Measurements from ENCODE around the gene TMEM151B. TPM values are rescaled to one million over a fixed set of nuclear protein-coding genes. Genes with fewer than 3 reads are reported as not detected.
"Not testable (repeated sequence)": the region's sequence is repeated elsewhere in the genome, so short reads cannot be mapped to it uniquely, and the experiment has no call there.

Gene TMEM151B
- total RNA-seq, result under 0.01 TPM

DNA sequence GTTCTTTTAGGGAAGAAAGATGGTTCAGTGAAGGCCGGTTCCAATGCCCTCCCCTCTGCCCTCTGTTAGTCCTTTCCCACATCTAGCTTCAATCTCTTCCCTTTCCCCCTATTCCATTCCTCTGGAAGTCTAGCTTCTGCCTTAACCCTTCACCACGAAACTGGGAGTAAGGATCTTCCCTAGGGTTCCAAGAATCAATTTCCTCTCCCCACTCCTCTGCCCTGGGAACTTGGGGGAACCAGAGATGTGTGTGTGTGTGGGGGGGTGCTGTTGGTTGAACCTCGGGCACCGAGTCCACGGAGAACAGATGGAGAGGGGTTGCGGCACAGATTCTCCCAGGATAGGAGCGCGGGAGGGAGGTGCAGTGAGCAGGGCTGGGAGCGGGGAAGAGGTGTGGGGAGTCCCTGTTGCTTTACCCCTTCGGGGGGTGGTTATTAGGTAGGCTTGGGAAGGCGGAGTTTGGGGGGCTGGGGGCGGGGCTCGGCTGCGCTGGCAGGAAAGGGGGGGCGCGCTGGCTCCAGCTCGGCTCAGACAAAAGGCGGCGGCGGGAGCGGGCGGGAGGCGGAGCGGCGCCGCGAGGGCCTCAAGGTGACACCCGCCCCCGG lies at the start of gene TMEM151B:
Gene TMEM151B, plus strand, starts transcription at position 530 of the 605 bp plus-strand sequence. CDS start 293 bp downstream, outside the sequence.
- no peak for DNase-seq (ENCODE audit: low read depth in 2 of 3, low spot score in 2 of 3)

GRCh38 chr6:44220913-44221290 lies 49.3 kb upstream of the TMEM151B start:
- DNase-seq (ENCODE audit: low read depth in 2 of 3, low spot score in 2 of 3), result no peak

- DNase-seq (ENCODE audit: low read depth in 2 of 3, low spot score in 2 of 3), result peak; percentile 51 to 92 (median 89)
Measured at GRCh38 chr6:44221291-44221960, 48.8 kb upstream of the TMEM151B start.

- DNase-seq (ENCODE audit: low read depth in 2 of 3, low spot score in 2 of 3), result no peak
Measured at GRCh38 chr6:44221961-44222335, 48.3 kb upstream of the TMEM151B start.

GRCh38 chr6:44222486-44223318 lies 47.5 kb upstream of the TMEM151B start:
- no peak for DNase-seq (ENCODE audit: low read depth in 2 of 3, low spot score in 2 of 3)

- DNase-seq (ENCODE audit: low read depth in 2 of 3, low spot score in 2 of 3), result peak; percentile 61 to 85 (median 78)
Measured at GRCh38 chr6:44223319-44224028, 46.8 kb upstream of the TMEM151B start, which contains the start of gene SLC29A1. SLC29A1 (plus strand) TSS chr6:44223595; CDS start chr6:44227314, 3,719 bp downstream.

- DNase-seq (ENCODE audit: low read depth in 2 of 3, low spot score in 2 of 3), result no peak
Measured at GRCh38 chr6:44224029-44224964, 46.0 kb upstream of the TMEM151B start.

- no peak for DNase-seq (ENCODE audit: low read depth in 2 of 3, low spot score in 2 of 3)
Measured at GRCh38 chr6:44224965-44225305, 45.3 kb upstream of the TMEM151B start.

DNA sequence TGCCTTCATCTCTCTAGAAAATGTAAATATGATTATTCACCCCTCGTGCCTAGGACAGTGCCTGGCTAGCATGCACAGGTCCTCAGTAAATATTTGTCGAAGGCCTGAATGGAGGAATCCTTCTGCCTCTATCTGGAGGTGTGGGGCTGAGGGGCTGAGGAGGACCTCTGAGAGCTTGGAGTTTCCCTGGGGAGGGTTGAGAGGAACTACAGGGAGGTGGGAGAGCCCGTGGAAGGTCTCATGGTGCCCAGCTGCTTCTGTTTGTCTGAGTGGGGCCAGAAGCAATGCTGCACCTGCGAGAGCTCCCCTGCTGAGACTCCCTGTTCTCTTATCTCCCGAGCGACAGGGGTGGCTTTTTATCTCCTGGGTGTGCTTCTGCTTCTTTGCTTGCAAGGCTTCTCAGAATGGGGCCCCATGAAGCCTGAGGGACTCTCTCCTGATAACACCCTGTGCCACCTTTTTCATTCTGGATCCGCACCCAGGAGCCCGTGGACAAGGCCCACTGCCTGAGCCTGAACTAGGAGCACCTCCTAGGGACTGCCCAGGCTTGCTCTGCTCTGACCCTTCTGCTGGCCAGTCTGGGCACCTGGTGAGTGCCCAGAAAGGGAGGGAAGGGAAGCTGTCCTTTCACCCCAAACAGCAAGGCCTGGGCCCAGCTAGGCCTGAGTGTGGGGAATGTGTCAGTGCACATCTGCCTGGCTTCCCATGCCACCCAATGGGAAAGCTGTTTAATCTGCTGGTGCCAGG lies 44.5 kb upstream of the TMEM151B start:
- no peak for DNase-seq (ENCODE audit: low read depth in 2 of 3, low spot score in 2 of 3)

- no peak for DNase-seq (ENCODE audit: low read depth in 2 of 3, low spot score in 2 of 3)
Measured at GRCh38 chr6:44226368-44227147, 43.7 kb upstream of the TMEM151B start.

DNA sequence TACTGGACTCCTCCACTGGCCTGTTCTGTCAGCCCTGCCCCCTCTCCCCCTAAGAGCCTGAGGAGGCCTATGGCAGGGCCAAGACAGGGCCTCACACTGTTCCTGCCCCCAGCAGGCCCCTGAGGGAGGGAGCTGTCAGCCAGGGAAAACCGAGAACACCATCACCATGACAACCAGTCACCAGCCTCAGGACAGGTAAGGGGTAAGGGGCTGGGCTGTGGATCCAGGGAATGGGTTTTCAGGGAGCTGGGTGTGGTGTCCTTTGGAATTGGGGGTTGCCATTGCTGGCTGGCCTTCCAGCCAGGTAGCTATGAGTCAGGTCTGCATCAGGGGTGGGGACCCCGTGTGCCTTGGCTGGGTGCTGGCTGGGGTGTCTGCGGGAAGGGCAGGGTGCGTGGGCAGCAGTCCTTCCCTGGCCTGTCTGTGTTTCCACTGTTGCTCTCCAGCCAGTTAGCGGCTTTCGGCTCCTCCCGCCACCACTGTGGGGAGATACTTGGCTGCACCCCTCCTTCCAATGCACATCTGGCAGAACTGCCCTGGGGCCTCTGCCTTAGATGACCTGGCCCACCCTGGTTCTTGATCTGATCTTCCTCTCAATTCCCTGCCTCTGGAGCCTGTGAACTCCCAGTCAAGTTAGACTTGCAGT lies 43.0 kb upstream of the TMEM151B start:
- DNase-seq (ENCODE audit: low read depth in 2 of 3, low spot score in 2 of 3), result no peak

DNA sequence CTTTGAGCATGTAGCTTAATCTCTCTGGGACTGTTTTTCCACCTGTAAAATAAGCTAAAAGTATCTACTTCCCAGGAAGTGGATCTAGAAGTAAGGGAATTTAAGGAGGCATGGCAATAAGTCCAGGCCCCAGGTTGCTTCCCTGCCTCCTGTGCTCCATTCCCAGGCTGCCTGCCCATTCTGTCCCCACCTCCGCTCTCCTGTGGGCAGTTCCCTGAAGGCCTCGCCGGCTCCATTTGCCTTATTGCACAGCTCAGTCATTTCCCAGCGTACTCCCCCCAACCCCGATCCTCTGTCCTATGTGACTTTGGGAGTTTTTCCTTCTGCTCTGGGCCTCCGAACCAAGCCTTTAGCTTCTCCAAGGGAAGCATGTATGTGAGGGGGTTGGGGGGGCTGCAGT lies 42.2 kb upstream of the TMEM151B start:
- DNase-seq (ENCODE audit: low read depth in 2 of 3, low spot score in 2 of 3), result no peak

DNA sequence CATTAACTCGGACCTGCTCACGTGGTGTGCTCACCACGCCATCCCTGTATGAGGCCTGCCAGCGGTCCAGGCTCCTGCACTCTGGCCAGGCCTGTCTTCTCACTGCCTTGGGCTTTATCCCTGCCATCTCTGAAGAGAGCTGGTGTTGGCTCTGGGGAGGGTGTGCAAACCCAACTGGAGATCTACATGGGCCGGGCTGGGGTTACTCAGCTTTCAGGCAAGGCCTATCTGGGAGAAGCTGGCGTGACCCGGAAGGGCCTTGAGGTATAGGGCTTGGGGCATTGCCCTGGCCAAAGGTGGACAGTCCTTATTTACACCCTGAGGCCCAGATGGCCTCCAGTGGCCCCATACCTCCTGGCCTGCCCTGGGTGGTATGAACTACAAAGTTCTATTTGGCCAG lies 41.8 kb upstream of the TMEM151B start:
- no peak for DNase-seq (ENCODE audit: low read depth in 2 of 3, low spot score in 2 of 3)

GRCh38 chr6:44228836-44229235 lies 41.4 kb upstream of the TMEM151B start:
- DNase-seq (ENCODE audit: low read depth in 2 of 3, low spot score in 2 of 3), result no peak

DNA sequence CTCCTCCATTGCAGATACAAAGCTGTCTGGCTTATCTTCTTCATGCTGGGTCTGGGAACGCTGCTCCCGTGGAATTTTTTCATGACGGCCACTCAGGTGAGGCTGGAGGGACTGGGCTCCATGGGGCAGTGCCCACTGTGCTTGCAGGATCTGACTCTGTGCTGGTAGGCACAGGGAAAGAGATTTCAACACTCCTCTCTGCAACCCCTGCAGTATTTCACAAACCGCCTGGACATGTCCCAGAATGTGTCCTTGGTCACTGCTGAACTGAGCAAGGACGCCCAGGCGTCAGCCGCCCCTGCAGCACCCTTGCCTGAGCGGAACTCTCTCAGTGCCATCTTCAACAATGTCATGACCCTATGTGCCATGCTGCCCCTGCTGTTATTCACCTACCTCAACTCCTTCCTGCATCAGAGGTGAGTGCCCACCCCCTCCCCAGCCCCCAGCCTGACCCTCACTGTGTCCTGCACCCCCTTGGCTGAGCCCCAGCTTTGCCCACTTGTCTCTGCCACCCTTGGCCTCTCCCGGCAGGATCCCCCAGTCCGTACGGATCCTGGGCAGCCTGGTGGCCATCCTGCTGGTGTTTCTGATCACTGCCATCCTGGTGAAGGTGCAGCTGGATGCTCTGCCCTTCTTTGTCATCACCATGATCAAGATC lies 40.7 kb upstream of the TMEM151B start:
- no peak for DNase-seq (ENCODE audit: low read depth in 2 of 3, low spot score in 2 of 3)

DNA sequence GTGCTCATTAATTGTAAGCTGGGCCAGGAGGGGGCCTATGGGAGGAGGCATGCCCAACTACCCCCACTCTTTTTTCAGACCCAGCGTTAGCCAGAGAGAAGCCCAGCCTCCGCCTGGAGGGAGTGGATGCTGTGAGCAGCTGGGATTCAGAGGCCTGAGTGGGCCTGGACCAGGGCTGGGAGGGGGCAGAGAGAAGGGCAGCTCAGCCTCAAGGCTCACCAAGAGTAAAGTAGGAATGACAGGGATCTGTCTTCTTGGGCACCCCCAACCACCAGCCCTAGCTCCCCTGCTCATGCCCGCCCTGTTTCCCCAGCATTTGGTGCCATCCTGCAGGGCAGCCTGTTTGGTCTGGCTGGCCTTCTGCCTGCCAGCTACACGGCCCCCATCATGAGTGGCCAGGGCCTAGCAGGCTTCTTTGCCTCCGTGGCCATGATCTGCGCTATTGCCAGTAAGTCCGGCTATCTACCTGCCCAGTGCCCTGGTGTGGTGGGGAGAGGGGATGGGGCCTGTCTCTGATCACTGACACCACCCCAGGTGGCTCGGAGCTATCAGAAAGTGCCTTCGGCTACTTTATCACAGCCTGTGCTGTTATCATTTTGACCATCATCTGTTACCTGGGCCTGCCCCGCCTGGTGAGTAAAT lies 40.1 kb upstream of the TMEM151B start:
- DNase-seq (ENCODE audit: low read depth in 2 of 3, low spot score in 2 of 3), result no peak

DNA sequence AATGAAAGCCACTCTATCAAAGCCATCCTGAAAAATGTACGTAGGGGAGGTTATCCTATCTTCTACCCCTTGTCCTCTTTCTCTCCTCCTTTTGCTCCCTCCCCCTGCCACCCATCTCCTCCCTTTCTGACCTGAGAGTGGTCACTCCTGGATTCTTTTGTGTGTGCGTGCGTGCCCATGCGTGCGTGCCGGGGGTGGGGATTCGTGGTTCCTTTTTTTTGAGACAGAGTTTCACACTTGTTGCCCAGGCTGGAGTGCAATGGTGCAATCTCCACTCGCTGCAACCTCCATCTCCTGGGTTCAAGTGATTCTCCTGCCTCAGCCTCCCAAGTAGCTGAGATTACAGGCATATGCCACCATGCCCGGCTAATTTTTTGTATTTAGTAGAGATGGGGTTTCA lies 38.8 kb upstream of the TMEM151B start:
- not testable (repeated sequence) for DNase-seq (ENCODE audit: low read depth in 2 of 3, low spot score in 2 of 3)
